ENCODE data around the gene SOS1.

SOS1 gene

DNA sequence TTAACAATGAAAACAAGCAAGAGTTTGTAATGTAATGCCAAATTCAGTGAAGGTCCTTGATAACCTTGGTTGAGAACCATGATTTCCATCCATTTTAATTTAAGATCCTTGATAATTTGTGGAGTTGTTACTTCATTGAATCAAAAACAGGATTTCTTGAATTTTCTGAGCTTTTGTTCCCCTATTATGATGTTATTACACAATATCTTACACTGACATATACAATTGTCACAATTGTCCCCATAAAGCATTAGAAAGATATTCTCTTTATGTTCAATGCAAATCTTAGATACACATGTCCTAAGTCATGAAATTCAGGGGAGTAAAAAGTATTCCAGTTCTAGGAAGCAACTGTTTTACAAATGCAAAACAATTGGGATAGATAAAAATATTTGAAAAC, 147.6 kb downstream of the SOS1 start:
- Histone ChIP-seq H3K79me2 (ENCODE audit: insufficient read depth, low read depth) (no peaks in the 10 kb centered on the region), H3K4me1 (ENCODE audit: low read depth, poor library complexity, severe bottlenecking) (no peaks in the 10 kb centered on the region), H3K27ac (no peak overlapping the region), H3K27me3 (ENCODE audit: insufficient read depth, low read depth) (no peaks in the 10 kb centered on the region), H3K4me2 (no peak overlapping the region), H4K20me1 (ENCODE audit: insufficient read depth) (no peaks in the 10 kb centered on the region), H3K36me3 (ENCODE audit: insufficient read depth) (no peaks in the 10 kb centered on the region), H3K4me3 (IDR thresholded peaks at IDR 0.05; ENCODE audit: insufficient read depth, low read depth, low read length) (no peak overlapping the region), H3K9ac (no peak overlapping the region), H2AFZ (ENCODE audit: low read depth) (no peak overlapping the region)
- TF ChIP-seq, protein P1, sequence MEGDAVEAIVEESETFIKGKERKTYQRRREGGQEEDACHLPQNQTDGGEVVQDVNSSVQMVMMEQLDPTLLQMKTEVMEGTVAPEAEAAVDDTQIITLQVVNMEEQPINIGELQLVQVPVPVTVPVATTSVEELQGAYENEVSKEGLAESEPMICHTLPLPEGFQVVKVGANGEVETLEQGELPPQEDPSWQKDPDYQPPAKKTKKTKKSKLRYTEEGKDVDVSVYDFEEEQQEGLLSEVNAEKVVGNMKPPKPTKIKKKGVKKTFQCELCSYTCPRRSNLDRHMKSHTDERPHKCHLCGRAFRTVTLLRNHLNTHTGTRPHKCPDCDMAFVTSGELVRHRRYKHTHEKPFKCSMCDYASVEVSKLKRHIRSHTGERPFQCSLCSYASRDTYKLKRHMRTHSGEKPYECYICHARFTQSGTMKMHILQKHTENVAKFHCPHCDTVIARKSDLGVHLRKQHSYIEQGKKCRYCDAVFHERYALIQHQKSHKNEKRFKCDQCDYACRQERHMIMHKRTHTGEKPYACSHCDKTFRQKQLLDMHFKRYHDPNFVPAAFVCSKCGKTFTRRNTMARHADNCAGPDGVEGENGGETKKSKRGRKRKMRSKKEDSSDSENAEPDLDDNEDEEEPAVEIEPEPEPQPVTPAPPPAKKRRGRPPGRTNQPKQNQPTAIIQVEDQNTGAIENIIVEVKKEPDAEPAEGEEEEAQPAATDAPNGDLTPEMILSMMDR (conservative IDR thresholded peaks at IDR 0.05; ENCODE audit: low read depth, low read length), result no peak

DNA sequence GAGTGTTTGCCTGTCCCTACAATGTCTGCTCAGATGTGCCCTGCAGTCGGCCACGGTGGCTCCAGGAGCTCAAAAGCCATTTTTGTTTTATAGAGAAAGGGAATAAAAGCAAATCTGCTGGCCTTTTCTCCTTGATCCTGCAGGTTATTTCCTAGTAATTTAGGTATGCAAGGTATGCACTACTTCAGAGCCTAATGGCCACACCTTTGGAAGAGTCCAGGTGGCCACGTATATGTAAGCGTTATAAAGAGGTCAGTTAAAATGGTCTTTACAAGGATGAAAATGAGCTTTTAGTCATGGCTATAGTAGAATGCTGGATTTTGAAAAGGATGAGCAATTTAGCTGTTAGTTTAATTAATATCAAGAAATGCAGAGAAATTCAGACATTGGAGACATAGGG, 149.5 kb downstream of the SOS1 start:
- no peak overlapping the region for H3K4me2 ChIP-seq
- H4K20me1 ChIP-seq (ENCODE audit: insufficient read depth), result no peaks in the 10 kb centered on the region
- no peak overlapping the region for H3K4me3 ChIP-seq (IDR thresholded peaks at IDR 0.05; ENCODE audit: insufficient read depth, low read depth, low read length)
- no peaks in the 10 kb centered on the region for H3K4me1 ChIP-seq (ENCODE audit: low read depth, poor library complexity, severe bottlenecking)
- TF ChIP-seq, protein P1 (conservative IDR thresholded peaks at IDR 0.05; ENCODE audit: low read depth, low read length), result no peak
- no peak overlapping the region for H3K27ac ChIP-seq
- no peak overlapping the region for H2AFZ ChIP-seq (ENCODE audit: low read depth)
- H3K79me2 ChIP-seq (ENCODE audit: insufficient read depth, low read depth), result no peaks in the 10 kb centered on the region
- no peaks in the 10 kb centered on the region for H3K36me3 ChIP-seq (ENCODE audit: insufficient read depth)
- no peak overlapping the region for H3K9ac ChIP-seq
- H3K27me3 ChIP-seq (ENCODE audit: insufficient read depth, low read depth), result no peaks in the 10 kb centered on the region

DNA sequence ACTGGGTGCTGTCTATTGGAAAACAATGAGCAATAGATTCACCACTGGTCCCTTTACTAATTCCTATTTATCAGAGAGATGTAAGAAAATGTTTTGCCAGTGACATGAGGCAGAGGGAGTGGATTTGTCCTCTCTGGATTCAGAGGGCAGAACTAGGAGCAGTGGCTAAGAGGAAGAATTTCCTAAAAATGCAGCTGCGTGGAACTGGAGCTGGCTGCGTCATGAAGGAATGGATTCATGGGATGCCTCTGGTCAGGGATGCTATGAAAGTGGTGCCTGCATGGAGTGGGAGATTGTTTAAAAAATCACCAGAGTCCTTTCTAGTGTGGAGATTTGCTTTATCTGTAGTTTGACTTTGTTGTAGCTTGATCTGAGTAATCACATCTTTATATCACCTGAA, 152.8 kb downstream of the SOS1 start:
- H3K4me1 ChIP-seq (ENCODE audit: low read depth, poor library complexity, severe bottlenecking), result no peaks in the 10 kb centered on the region
- TF ChIP-seq, protein P1 (conservative IDR thresholded peaks at IDR 0.05; ENCODE audit: low read depth, low read length), result no peak
- H4K20me1 ChIP-seq (ENCODE audit: insufficient read depth), result no peaks in the 10 kb centered on the region
- no peak overlapping the region for H3K9ac ChIP-seq
- no peak overlapping the region for H3K4me2 ChIP-seq
- H3K79me2 ChIP-seq (ENCODE audit: insufficient read depth, low read depth), result no peaks in the 10 kb centered on the region
- H3K27ac ChIP-seq, result no peak overlapping the region
- H3K27me3 ChIP-seq (ENCODE audit: insufficient read depth, low read depth), result no peaks in the 10 kb centered on the region
- no peak overlapping the region for H2AFZ ChIP-seq (ENCODE audit: low read depth)
- no peaks in the 10 kb centered on the region for H3K36me3 ChIP-seq (ENCODE audit: insufficient read depth)
- no peak overlapping the region for H3K4me3 ChIP-seq (IDR thresholded peaks at IDR 0.05; ENCODE audit: insufficient read depth, low read depth, low read length)

GRCh38 chr2:38966678-38967077, 154.2 kb downstream of the SOS1 start:
- TF ChIP-seq, protein P1 (conservative IDR thresholded peaks at IDR 0.05; ENCODE audit: low read depth, low read length), result no peak
- Histone ChIP-seq H3K27me3 (ENCODE audit: insufficient read depth, low read depth) (no peaks in the 10 kb centered on the region), H3K27ac (no peak overlapping the region), H3K79me2 (ENCODE audit: insufficient read depth, low read depth) (no peaks in the 10 kb centered on the region), H4K20me1 (ENCODE audit: insufficient read depth) (no peaks in the 10 kb centered on the region), H3K4me3 (IDR thresholded peaks at IDR 0.05; ENCODE audit: insufficient read depth, low read depth, low read length) (no peak overlapping the region), H3K4me2 (no peak overlapping the region), H3K9ac (no peak overlapping the region), H2AFZ (ENCODE audit: low read depth) (no peak overlapping the region), H3K36me3 (ENCODE audit: insufficient read depth) (no peaks in the 10 kb centered on the region), H3K4me1 (ENCODE audit: low read depth, poor library complexity, severe bottlenecking) (peaks cover 3% of the 10 kb centered on the region)

Measured in KMS-11 (cell line).